ENCODE data around the gene HCN4.

Gene HCN4

GRCh38 chr15:73374604-73375003 is 5.8 kb upstream of the HCN4 start:
- peak; percentile 72 for DNase-seq
- no peak overlapping the region for H3K4me3 ChIP-seq (ENCODE audit: low read depth, low read length)
- no peaks in the 10 kb centered on the region for H3K36me3 ChIP-seq
- no peaks in the 10 kb centered on the region for H3K9me3 ChIP-seq
- H3K27me3 ChIP-seq: peaks cover 29% of the 10 kb centered on the region
- no peaks in the 10 kb centered on the region for H3K4me1 ChIP-seq
- no peak for TF ChIP-seq CTCF (IDR thresholded peaks at IDR 0.05; ENCODE audit: low read depth, low read length)

- peaks cover 43% of the 10 kb centered on the region for H3K27me3 ChIP-seq
Measured at GRCh38 chr15:73373221-73373620, 4.5 kb upstream of the HCN4 start.

GRCh38 chr15:73371812-73372211 is 3.1 kb upstream of the HCN4 start:
- TF ChIP-seq CTCF (IDR thresholded peaks at IDR 0.05; ENCODE audit: low read depth, low read length): no peak
- Histone ChIP-seq H3K4me3 (ENCODE audit: low read depth, low read length) (no peak overlapping the region), H3K36me3 (no peaks in the 10 kb centered on the region), H3K9me3 (no peaks in the 10 kb centered on the region), H3K27me3 (peaks cover 57% of the 10 kb centered on the region), H3K4me1 (no peaks in the 10 kb centered on the region)
- DNase-seq: no peak

More at GRCh38 chr15:73373221-73373620, 4.5 kb upstream of the HCN4 start:
- no peak for DNase-seq
- TF ChIP-seq CTCF (IDR thresholded peaks at IDR 0.05; ENCODE audit: low read depth, low read length): no peak
- H3K4me3 ChIP-seq (ENCODE audit: low read depth, low read length): no peak overlapping the region
- H3K9me3 ChIP-seq: no peaks in the 10 kb centered on the region
- no peaks in the 10 kb centered on the region for H3K36me3 ChIP-seq
- H3K4me1 ChIP-seq: no peaks in the 10 kb centered on the region

- no peak overlapping the region for H3K4me3 ChIP-seq (ENCODE audit: low read depth, low read length)
- no peaks in the 10 kb centered on the region for H3K36me3 ChIP-seq
- no peak for DNase-seq
- H3K9me3 ChIP-seq: no peaks in the 10 kb centered on the region
- no peak for TF ChIP-seq CTCF (IDR thresholded peaks at IDR 0.05; ENCODE audit: low read depth, low read length)
- peaks cover 73% of the 10 kb centered on the region for H3K27me3 ChIP-seq
- no peaks in the 10 kb centered on the region for H3K4me1 ChIP-seq
Measured at GRCh38 chr15:73370151-73370550, 1.4 kb upstream of the HCN4 start.

GRCh38 chr15:73369154-73369694 is 466 bp upstream of the HCN4 start:
- H3K4me1 ChIP-seq: no peaks in the 10 kb centered on the region
- TF ChIP-seq CTCF (IDR thresholded peaks at IDR 0.05; ENCODE audit: low read depth, low read length): no peak
- H3K9me3 ChIP-seq: no peaks in the 10 kb centered on the region
- no peak overlapping the region for H3K4me3 ChIP-seq (ENCODE audit: low read depth, low read length)
- no peak for DNase-seq
- peaks cover 83% of the 10 kb centered on the region for H3K27me3 ChIP-seq
- no peaks in the 10 kb centered on the region for H3K36me3 ChIP-seq

GRCh38 chr15:73367624-73368300 is 996 bp downstream of the HCN4 start:
- H3K4me3 ChIP-seq (ENCODE audit: low read depth, low read length): no peak overlapping the region
- no peaks in the 10 kb centered on the region for H3K9me3 ChIP-seq
- no peaks in the 10 kb centered on the region for H3K36me3 ChIP-seq
- no peaks in the 10 kb centered on the region for H3K4me1 ChIP-seq
- no peak for DNase-seq
- peaks cover 93% of the 10 kb centered on the region for H3K27me3 ChIP-seq
- no peak for TF ChIP-seq CTCF (IDR thresholded peaks at IDR 0.05; ENCODE audit: low read depth, low read length)
